HG03095 (cell line): ENCODE results near the gene NXF1.
A peak's percentile ranks its signal among the peaks of the same experiment; 100 is the strongest.
"Not testable (repeated sequence)": the region's sequence is repeated elsewhere in the genome, so short reads cannot be mapped to it uniquely, and the experiment has no call there.

Experiments
- ATAC-seq: cut with Tn5 transposase; IDR thresholded peaks from one replicate; pipeline ENCODE4 v1.9.1; 2021; ENCODE audit warnings: moderate library complexity; ENCODE audit not compliant: unreplicated experiment

NXF1 gene

DNA sequence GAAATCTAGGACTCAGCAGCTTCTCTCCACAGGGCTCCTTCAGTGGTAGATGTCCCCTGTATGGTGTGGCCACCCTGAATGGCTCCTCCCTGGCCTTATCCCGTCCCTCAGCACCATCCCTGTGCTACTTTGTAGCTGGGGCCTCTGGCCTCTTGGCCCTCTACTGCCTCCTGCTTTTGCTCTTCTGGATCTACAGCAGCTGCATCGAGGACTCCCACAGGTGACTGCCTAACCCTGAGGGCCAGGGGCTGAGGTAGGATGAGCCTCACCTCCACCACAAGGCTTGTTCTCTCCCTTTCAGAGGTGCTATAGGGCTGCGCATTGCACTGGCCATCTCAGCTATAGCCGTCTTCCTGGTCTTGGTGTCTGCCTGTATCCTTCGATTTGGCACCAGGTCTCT is 16.2 kb downstream of the NXF1 start:
- ATAC-seq: no peak

GRCh38 chr11:62787005-62787759 is 18.1 kb downstream of the NXF1 start, which contains the start of gene TMEM179B:
TMEM179B (plus strand) TSS chr11:62787402; CDS start chr11:62787432, 30 bp downstream.
- peak; percentile 64 for ATAC-seq

DNA sequence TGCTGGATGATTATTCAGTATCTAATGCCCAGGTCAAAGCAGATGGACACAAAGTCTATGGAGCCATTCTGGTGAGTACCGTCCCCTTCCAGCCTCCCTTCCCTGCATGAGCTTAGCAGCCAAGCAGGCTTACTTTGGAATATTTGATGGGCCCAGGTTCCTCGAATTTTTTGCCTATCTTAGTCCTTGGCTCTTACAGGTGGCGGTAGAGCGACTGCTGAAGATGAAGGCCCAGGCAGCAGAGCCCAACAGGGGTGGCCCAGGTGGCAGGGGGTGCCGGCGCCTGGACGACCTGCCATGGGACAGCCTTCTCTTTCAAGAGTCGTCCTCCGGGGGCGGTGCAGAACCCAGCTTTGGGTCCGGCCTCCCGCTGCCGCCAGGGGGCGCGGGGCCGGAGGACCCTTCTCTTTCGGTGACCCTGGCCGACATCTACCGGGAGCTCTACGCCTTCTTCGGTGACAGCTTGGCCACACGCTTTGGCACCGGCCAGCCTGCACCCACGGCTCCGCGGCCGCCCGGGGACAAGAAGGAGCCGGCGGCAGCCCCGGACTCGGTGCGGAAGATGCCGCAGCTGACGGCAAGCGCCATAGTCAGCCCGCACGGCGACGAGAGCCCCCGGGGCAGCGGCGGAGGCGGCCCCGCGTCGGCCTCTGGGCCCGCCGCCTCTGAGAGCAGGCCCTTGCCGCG is 18.8 kb downstream of the NXF1 start:
- ATAC-seq: peak; percentile 61

GRCh38 chr11:62782753-62783152 is 22.5 kb downstream of the NXF1 start:
- no peak for ATAC-seq

DNA sequence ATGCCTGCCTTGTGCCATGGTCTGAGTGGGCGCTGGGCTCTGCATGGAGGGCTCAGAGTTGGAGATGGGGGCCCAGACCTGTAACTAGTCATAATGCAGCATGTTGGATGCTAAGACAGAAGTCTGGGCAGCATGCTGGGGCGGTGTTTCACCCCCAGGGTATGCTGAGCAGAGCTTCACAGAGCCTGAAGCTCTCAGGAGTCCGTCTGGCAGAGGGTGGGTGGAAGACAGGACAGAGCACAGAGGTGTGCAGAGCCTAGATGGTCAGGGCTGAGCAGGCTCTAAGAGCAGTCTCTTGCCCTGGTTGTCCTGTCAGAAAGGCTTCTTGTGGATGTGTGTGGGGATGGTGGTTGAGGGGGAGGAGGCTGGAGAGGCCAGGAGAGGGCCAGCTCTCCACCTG is 26.8 kb downstream of the NXF1 start:
- no peak for ATAC-seq

DNA sequence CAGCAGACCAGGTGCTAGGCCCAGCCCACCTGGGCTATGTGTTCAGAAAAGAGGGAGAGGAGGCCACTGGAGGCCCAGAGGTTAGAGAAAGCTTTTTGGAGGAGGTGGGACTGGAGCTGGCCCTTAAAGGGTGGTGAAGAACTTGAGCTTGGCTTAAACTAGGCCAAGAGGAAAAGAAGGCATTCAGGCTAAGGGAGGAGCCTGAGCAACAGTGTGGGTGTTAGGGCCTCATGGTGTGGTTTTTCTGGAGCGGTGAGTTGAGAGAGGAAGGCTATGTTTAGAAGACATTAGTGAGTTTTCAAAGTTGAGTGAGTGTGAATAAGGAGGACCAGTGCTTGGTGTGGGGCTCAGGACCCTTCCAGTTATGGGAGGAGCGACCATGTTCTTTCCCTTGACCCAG is 27.9 kb downstream of the NXF1 start:
- no peak for ATAC-seq

GRCh38 chr11:62775646-62776045 is 29.6 kb downstream of the NXF1 start:
- no peak for ATAC-seq

GRCh38 chr11:62774407-62774806 is 30.8 kb downstream of the NXF1 start:
- ATAC-seq: no peak

GRCh38 chr11:62771144-62772021 is 33.9 kb downstream of the NXF1 start, which contains the start of gene TAF6L:
TAF6L (plus strand) TSS chr11:62771396; CDS start chr11:62775784, 4,388 bp downstream.
- ATAC-seq: peak; percentile 74

- ATAC-seq: no peak
These were observed 34.5 kb downstream of the NXF1 start for GRCh38 chr11:62770778-62771143.

GRCh38 chr11:62760867-62761227 is 44.4 kb downstream of the NXF1 start:
- ATAC-seq: not testable (repeated sequence)

DNA sequence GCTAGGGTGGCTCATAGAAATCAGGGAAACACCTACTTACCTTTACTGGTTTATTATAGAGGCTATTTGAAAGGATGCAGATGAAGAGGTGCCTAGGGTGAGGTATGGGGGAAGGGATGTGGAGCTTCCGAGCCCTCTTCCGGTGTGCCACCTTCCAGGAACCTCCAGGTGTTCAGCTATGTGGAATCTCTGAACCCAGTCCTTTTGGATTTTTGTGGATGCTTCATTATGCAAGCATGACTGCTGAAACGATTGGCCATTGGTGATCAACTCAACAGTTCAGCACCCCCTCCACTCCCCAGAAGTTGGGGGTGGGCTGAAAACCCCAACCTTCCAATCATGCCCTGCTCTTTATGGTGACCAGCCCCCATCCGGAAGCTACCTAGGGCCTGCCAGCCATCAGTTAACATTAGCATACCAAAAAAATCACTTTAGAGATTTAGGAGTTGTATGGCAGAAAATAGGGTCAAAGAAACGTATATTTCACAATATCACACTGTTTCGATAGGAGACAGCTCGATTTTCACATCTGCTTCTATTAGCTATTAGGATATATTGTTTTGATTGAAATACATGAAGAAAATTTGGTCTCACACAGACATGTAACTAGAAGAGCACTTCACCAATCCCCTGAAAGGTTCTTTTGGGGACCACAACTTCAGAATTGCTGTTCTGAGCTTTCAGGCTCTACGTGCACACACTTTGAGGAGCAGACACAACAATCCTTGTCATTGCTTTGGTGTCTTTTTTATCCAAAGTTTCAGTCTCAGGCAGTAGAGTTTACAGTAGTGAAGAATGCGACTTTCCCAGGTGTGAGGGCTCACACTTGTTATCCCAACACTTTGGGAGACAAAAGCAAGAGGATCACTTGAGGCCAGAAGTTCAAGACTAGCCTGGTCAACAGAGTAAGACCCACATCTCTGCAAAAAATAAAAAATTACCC is 47.1 kb downstream of the NXF1 start:
- ATAC-seq: no peak

DNA sequence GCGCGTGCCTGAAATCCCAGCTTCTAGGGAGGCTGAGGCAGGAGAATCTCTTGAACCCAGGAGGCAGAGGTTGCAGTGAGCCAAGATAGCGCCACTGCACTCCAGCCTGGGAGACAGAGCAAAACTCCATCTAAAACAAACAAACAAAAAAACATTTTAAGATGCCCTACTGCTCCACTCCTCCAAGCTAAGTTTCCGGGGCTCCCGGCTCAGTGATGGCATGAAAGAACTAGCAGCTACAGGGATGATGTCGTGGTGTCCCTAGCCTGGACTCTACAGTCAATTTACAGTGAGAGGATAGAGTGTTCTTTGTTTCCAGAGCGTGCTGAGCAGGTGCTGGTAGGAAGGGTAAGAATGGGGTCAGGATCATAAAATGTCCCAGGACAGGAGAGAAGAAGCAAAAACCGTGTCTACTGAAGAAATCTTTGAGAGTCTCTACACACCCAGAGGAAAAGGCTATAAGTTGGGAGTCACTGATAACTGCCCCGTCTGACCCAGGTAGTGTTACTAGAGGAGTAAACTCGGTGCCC is 50.1 kb downstream of the NXF1 start:
- no peak for ATAC-seq

GRCh38 chr11:62753736-62754603 is 51.3 kb downstream of the NXF1 start, which contains the start of gene ZBTB3:
ZBTB3 (minus strand) TSS chr11:62754160; CDS start chr11:62753664, 496 bp downstream.
- ATAC-seq: peak; percentile 90

DNA sequence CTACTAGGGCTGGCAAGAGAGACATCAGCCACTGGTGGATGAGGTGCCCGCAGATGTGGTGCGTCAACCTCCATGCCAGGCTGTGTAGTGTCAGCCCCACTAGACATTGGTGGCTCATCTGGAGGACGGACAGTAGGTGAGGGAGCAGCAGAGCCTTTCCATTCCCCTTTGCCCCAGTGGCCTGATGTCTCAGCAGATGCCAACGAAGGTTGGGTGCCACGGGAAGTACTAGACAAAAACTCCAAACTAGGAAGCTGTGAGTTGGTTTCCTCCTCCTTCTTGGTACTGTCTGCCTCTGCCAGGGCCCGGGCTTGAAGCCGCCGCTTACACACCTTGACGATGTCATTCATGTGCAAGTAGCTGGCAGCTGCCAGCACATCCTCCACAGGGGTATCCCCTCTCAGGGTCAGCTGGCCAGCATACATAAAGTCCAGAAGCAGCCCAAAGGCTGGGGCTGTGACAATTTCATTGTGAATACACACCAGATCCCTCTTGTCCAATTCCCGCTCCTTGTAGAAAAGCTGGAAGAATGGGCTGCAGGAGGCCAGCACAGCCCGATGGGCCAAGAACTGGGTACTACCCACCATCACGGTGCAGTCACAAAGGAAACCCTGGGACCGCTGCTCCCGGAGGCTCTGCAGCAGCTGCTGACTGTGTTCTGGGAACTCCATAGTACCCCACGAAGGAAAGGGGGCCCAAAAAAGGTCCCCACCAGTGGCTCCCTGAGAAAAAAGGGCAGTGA is 52.1 kb downstream of the NXF1 start:
- ATAC-seq: no peak

DNA sequence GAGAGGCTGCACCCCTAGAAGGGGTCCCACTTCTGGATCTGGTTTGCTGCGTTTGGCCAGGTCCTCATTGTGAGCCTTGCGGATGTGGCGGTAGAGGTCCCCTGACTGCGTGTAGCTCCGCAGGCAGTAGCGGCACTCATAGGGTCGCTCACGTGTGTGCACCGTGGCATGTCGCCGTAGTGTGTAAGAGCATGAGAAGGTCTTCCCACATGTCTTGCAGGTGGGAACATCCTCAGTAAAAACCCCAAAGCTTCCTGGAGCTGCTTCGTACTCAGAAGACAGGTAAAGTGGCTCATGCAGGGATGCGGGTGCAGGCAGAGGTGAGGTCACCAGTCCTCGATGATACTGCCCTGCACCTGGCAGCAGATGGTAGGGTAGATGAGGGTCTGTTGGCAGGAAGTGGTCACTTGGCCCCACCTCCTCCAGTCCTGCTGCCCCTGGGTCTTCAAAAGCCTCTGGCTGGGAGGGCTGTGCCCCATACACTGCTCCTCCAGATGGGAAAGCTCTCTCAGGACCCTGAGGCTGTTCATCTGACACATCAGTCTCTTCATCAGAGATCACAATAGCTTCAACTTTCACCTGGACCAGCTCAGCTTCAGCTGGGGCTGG is 53.0 kb downstream of the NXF1 start:
- no peak for ATAC-seq

GRCh38 chr11:62749931-62750330 is 55.3 kb downstream of the NXF1 start:
- not testable (repeated sequence) for ATAC-seq
